HG02870 (cell line): ENCODE data around the gene SLC2A8.
A peak's percentile ranks its signal among the peaks of the same experiment; 100 is the strongest.

Experiments
- ATAC-seq: cut with Tn5 transposase; IDR thresholded peaks from one replicate; pipeline ENCODE4 v1.9.1; 2021; ENCODE audit warnings: mild to moderate bottlenecking, moderate library complexity; ENCODE audit not compliant: unreplicated experiment

SLC2A8 gene

GRCh38 chr9:127370672-127371648, 26.0 kb upstream of the SLC2A8 start:
- no peak for ATAC-seq

DNA sequence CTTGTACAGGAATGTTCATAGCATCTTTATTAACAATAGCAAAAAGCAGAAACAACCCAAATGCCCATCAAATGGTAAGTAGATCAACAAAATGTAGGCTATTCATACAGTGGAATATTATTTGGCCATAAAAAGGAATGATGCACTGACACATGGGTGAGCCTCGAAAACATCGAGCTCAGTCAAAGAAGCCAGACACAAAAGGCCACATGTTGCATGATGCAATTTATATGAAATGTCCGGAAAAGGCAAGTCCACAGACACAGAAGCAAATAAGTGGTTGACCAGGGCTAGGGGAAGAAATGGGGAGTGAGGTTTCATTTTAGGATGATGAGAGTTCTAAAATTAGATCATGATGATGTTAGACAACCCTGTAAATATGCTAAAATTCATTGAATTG, 16.5 kb upstream of the SLC2A8 start:
- ATAC-seq = no peak

- no peak for ATAC-seq
Measured at GRCh38 chr9:127382541-127382940, 14.4 kb upstream of the SLC2A8 start.

DNA sequence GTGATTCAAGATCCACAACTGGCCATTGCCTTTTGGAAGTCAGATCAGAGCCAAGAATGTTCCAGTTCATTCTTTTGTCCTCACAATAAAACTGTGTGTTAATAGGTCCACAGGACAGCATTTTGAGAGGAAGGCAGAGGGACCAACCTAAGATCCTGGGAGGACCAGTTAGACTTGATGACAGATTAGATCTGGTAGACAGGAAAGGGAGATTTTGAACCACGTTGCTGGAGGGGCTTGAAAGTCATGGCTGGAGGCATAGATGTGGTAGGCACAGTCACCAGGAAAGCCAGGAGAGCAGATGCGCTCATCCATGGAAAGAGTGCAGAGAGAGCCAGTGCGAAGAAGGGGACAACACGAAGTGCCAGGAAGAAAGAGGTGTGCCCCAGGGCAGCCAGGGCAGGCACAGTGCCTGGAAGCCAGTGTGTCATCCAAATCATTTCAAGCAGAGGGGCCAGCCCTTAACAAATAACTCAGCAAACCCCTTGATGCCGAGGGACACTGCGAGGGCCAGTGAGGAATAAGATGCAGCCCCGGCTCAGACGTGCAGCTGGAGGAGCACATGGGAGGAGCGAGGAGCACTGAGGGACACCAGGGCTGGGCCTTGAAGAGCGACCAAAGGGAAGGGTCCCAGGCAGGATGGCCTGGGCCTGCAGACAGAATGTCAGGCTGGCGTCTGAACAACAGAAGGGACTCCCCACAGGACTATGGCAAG, 12.8 kb upstream of the SLC2A8 start:
- ATAC-seq = no peak

- no peak for ATAC-seq
Measured at GRCh38 chr9:127384901-127385300, 12.1 kb upstream of the SLC2A8 start.

GRCh38 chr9:127386249-127386648, 10.7 kb upstream of the SLC2A8 start:
- ATAC-seq = no peak

DNA sequence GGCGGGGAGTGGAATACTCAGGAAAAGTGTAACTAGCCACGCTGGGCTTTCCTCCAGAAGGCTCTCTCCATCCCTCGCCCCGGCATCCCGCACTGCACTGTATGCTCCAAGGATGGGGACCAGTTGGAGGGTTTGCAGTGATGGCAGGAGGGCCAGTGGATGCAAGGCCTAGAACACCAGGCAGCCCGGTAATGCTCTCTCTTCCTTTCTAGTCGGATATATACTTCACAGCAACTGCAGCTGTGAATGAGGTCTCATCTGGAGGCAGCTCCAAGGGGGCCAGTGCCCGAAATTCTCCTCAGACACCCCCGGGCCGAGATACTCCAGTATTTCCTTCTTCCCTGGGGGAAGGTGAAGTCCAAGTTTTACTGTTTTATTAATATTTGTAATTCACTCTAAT, 10.0 kb upstream of the SLC2A8 start:
- ATAC-seq = no peak

GRCh38 chr9:127388037-127388855, 8.7 kb upstream of the SLC2A8 start:
- peak; percentile 90 for ATAC-seq

DNA sequence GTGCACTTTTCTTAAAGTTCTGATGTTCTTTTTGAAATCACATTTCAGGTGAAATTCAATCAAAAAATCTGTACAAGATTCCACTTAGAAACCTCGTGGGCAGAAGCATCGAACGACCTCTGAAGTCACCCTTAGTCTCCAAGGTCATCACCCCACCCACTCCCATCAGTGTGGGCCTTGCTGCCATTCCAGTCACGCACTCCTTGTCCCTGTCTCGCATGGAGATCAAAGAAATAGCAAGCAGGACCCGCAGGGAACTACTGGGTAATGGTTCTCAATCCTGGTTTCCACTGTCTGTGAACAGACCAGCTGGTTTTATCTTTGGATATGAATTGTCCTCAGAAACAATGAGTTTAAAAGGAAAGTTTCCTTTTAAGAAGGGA, 8.1 kb upstream of the SLC2A8 start:
- no peak for ATAC-seq

DNA sequence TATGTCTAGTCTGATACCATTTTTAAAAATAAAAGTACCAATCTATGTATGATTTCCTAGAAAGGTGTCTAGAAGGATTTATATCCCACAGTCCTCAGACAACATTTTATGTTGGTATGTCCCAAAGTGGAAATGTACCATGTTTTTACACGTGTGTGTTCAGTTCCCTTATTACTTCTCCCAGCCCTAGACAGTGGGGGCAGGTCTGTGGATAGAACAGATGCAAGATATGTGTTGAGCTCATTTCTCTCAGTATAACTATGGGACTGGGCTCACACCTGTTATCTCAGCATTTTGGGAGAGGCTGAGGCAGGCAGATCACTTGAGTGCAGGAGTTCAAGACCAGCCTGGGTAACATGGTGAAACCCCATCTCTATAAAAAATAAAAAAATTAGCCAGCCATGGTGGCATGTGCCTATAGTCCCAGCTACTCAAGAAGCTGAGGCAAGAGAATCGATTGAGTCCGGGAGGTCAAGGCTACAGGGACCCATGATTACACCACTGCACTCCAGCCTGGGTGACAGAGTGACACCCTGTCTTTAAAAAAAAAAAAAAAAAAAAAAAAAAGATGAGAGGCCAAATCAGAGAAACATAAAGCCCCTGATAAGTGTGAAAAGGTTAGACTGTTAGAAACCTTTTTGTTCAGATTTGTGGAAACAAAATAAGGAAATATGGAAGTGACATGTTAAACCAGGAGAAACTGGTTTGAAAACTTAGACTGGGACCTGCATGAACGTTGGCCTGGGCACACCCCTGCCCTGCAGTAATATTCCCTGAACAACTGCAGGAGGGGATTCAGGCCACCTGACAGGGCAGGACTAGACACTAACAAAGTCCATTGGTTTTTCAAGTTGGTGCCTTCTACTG, 7.4 kb upstream of the SLC2A8 start:
- ATAC-seq = no peak

DNA sequence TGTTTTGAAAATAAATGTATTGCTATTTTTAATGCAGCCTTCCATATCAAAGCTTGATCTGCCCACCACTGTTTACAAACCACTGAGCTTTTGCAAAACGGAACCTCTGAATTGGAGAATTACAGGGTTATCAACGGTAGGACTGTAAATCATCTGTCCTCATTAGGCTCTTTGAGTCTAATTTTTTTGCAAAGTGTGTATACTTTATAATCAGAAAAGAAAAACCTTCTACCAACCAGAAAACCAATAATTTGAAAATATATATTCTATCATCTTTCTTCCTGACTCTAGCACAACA, 6.8 kb upstream of the SLC2A8 start:
- ATAC-seq = no peak

GRCh38 chr9:127390563-127390962, 6.4 kb upstream of the SLC2A8 start:
- ATAC-seq = no peak

DNA sequence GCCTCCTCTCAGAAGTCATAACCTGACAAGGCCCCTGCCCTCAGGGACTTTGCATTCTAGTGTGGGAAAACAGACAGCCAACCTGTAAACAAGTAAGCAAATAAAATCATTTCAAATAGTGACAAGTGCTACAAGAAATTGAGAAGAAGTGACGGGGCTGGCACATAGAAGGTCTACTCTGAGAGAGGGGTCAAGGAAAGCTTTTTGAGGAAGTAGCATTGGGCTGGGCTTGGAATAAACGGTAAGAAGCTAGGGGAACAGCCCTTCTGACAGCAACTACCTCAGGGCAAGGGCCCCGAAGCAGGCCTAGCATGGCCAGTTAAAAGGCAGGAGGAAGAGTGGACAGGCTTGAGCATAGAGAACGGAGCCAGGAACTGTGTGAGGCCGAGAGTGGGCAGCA, 4.8 kb upstream of the SLC2A8 start:
- no peak for ATAC-seq

GRCh38 chr9:127392976-127393375, 4.0 kb upstream of the SLC2A8 start:
- no peak for ATAC-seq

- no peak for ATAC-seq
Measured at GRCh38 chr9:127393645-127394044, 3.3 kb upstream of the SLC2A8 start.

DNA sequence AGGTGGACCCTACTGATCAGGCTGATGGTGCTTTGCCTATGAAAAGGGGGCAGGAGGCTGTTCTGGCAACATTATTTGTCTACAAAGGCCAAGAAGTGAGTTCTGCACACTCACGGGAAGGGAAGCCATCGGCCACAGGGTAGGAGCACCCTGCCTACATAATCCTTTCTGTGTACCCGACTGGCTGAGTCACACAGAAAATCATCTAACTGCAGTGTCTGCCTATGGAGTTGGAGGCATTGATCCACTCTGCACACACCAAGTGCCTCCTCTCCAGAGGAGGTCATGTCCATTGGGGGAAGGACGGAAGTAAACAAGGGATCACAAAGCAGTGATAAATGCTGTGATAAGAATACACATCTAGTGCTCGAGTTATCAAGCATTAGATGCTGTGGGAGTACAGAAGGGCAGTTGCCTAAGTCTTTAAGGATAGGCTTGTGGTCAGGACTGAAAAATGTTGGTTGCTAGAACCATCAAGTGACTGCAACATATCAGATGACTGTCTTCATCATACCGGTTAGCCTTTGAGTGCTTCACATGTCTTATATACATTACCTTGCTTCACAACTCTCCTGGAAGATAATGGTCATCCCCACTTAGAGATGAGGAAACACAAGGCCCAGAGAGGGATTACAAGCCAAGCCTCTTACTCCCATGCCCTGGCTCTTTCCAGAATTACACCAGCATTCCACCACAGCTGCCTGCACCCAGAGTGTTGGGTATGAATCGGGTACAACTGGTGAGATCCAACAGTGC, 1.3 kb upstream of the SLC2A8 start:
- ATAC-seq = no peak

DNA sequence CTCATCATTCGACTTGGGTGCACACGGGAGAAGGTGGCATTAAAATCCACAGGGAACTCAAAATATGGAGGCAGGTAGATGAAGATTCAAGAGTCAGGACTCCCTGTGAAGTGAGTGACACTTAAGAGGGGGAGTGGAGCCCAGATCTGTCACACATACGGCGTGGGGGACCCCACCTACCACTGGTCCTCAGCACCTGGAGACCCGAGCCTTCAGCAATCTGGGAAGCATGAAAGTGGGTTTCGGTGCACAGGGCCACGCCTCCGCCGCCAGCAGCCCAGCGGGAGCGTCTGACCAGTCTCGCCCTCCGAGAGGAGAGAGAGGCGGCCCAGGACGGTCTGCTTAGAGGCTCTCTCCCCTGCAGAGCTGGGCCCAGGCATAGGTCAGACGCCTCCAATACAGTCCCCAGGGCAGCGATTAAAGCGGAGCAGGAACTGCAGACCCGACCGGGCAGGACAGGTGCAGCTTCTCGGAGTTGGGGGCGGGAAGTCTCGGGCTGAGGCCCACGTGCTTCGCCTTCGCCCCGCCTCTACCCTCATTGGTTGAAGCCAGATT, 639 bp upstream of the SLC2A8 start:
- ATAC-seq = no peak

- no peak for ATAC-seq
Measured at GRCh38 chr9:127397646-127398274, 791 bp downstream of the SLC2A8 start.

DNA sequence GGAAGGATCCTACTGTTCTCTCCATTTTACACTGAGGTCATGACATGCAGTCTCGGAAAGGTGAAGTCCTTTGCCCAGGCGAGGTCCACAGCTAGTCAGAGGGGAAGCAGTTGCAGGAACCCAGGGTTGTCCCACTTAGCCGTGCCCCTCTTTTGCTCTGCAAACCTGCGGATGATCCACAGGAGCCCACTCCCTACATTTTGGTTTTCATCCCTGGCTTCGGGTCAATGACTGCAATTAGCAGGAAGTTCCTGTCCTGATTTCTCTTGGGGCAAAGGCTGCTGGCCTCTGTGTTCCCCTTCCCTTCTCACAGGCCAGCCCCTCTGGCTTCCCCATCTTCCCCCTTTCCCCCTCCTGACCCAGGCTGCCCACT, 1.3 kb downstream of the SLC2A8 start:
- no peak for ATAC-seq
